ENCODE results near the gene MFSD11.
"Not testable (repeated sequence)": the region's sequence is repeated elsewhere in the genome, so short reads cannot be mapped to it uniquely, and the experiment has no call there.

The MFSD11 gene

GRCh38 chr17:76752006-76752405 lies 14.1 kb downstream of the MFSD11 start:
- DNase-seq = no peak

- DNase-seq = no peak
Observed at GRCh38 chr17:76753061-76753961, 15.4 kb downstream of the MFSD11 start.

GRCh38 chr17:76755285-76755684 lies 17.4 kb downstream of the MFSD11 start:
- DNase-seq = no peak

- no peak for DNase-seq
Observed at GRCh38 chr17:76757256-76757655, 19.3 kb downstream of the MFSD11 start.

GRCh38 chr17:76758570-76758969 lies 20.7 kb downstream of the MFSD11 start:
- DNase-seq = no peak

- no peak for DNase-seq
Observed at GRCh38 chr17:76772842-76773525, 35.1 kb downstream of the MFSD11 start.

- no peak for DNase-seq
Observed at GRCh38 chr17:76775021-76775600, 37.2 kb downstream of the MFSD11 start.

- no peak for DNase-seq
Observed at GRCh38 chr17:76781056-76781982, 43.4 kb downstream of the MFSD11 start.

GRCh38 chr17:76783146-76783545 lies 45.2 kb downstream of the MFSD11 start:
- no peak for DNase-seq

- DNase-seq = no peak
Observed at GRCh38 chr17:76784926-76785325, 47.0 kb downstream of the MFSD11 start.

- DNase-seq = not testable (repeated sequence)
Observed at GRCh38 chr17:76787866-76788265, 49.9 kb downstream of the MFSD11 start.

GRCh38 chr17:76789235-76789788 lies 51.4 kb downstream of the MFSD11 start:
- DNase-seq = no peak

GRCh38 chr17:76791053-76791980 lies 53.4 kb downstream of the MFSD11 start:
- DNase-seq = no peak

- DNase-seq = no peak
Observed at GRCh38 chr17:76792348-76792747, 54.4 kb downstream of the MFSD11 start.

GRCh38 chr17:76793775-76794174 lies 55.9 kb downstream of the MFSD11 start:
- DNase-seq = peak; percentile 23

- DNase-seq = no peak
Observed at GRCh38 chr17:76796081-76796480, 58.2 kb downstream of the MFSD11 start.

- no peak for DNase-seq
Observed at GRCh38 chr17:76797241-76797840, 59.4 kb downstream of the MFSD11 start.

GRCh38 chr17:76801706-76802105 lies 63.8 kb downstream of the MFSD11 start:
- no peak for DNase-seq

- no peak for DNase-seq
Observed at GRCh38 chr17:76805319-76805718, 67.4 kb downstream of the MFSD11 start.

GRCh38 chr17:76806151-76806550 lies 68.2 kb downstream of the MFSD11 start:
- DNase-seq = not testable (repeated sequence)

GRCh38 chr17:76806767-76807166 lies 68.8 kb downstream of the MFSD11 start:
- DNase-seq = not testable (repeated sequence)

All from NCI-H345 (cell line).